K562 (cell line): ENCODE measurements around the gene GNS.

Experiments used
- CTCF ChIP-seq, 3 experiments: IDR thresholded peaks in 2 of 3; conservative IDR thresholded peaks in 1 of 3; 2 replicates each; pipeline ENCODE4 v1.5.1; 2011 to 2012; ENCODE audit warnings: low read length in 3 of 3, mild to moderate bottlenecking in 3 of 3, control low read depth in 2 of 3, improper control_type of control experiment in 1 of 3, inconsistent platforms in 1 of 3, low read depth in 1 of 3, mixed read lengths in 1 of 3, moderate library complexity in 1 of 3; ENCODE audit not compliant: insufficient read depth in 2 of 3
- DPF2 ChIP-seq: fragments of 450-650 bp; IDR thresholded peaks from 2 replicates; pipeline ENCODE4 v1.6.1; 2016
- FOXK1 ChIP-seq: sonication (generic); formaldehyde crosslinking; IDR thresholded peaks from 2 replicates; pipeline ENCODE4 v1.8.0; 2022; ENCODE audit warnings: missing genetic modification reagents, mild to moderate bottlenecking, borderline replicate concordance
- GTF2E2 ChIP-seq: fragments of 200-800 bp; sonication (Bioruptor generic); IDR thresholded peaks from 2 replicates; pipeline ENCODE4 v1.6.1; 2016; ENCODE audit warnings: missing genetic modification characterization, missing compliant biosample characterization
- HCFC1 ChIP-seq: IDR thresholded peaks from 2 replicates; pipeline ENCODE4 v1.6.1; 2012; ENCODE audit warnings: low read depth, low read length, improper control_type of control experiment
- MXI1 ChIP-seq: IDR thresholded peaks from 2 replicates; pipeline ENCODE4 v1.6.1; 2011; ENCODE audit warnings: low read depth, mild to moderate bottlenecking, improper control_type of control experiment, low read length
- RCOR1 ChIP-seq, 2 experiments: IDR thresholded peaks; 2 replicates each; pipeline ENCODE4 v1.6.1; 2012; ENCODE audit warnings: low read depth in 2 of 2, low read length in 2 of 2, borderline replicate concordance in 1 of 2, improper control_type of control experiment in 1 of 2
- SIX5 ChIP-seq, 2 experiments: IDR thresholded peaks; 2 replicates each; pipeline ENCODE4 v1.6.1; 2011; ENCODE audit warnings: low read length in 2 of 2, borderline replicate concordance in 1 of 2, low read depth in 1 of 2, mild to moderate bottlenecking in 1 of 2, moderate library complexity in 1 of 2; ENCODE audit not compliant: insufficient read depth in 1 of 2
- TCF7L2 ChIP-seq: fragments of 150-350 bp; IDR thresholded peaks from 2 replicates; pipeline ENCODE4 v1.6.1; 2016; ENCODE audit warnings: low read depth, mild to moderate bottlenecking, low read length, moderate library complexity
- U2AF1 ChIP-seq: fragments of 200-400 bp; formaldehyde crosslinking; optimal IDR thresholded peaks from 2 replicates; pipeline ENCODE3; 2017; ENCODE audit warnings: mild to moderate bottlenecking, low read depth, low read length, moderate library complexity
- YBX1 ChIP-seq: fragments of 450-650 bp; IDR thresholded peaks from 2 replicates; pipeline ENCODE4 v1.7.1; 2016; ENCODE audit warnings: mild to moderate bottlenecking
- ZNF263 ChIP-seq: sonication (generic); formaldehyde crosslinking; IDR thresholded peaks from 2 replicates; pipeline ENCODE4 v1.8.0; 2022; ENCODE audit warnings: mild to moderate bottlenecking, missing genetic modification reagents, borderline replicate concordance
- ZNF274 ChIP-seq: IDR thresholded peaks from 2 replicates; pipeline ENCODE4 v1.6.1; 2011; ENCODE audit warnings: low read depth, mild to moderate bottlenecking, low read length, moderate library complexity, borderline replicate concordance

GRCh38 chr12:64673490-64674169, 85.6 kb downstream of the GNS start:
- no peak for TF ChIP-seq GTF2E2 (tag)
- no peak for TF ChIP-seq SIX5 (IDR thresholded peaks at IDR 0.05; ENCODE audit: borderline replicate concordance in 1 of 2, insufficient read depth in 1 of 2, low read depth in 1 of 2, low read length in 2 of 2)
- no peak for TF ChIP-seq U2AF1
- no peak for TF ChIP-seq YBX1
- TF ChIP-seq FOXK1 (CRISPR knock-in tag) = no peak
- no peak for TF ChIP-seq CTCF (IDR thresholded peaks at IDR 0.05 in 2 of 3, conservative IDR thresholded peaks at IDR 0.05 in 1 of 3; ENCODE audit: insufficient read depth in 2 of 3, low read depth in 1 of 3, low read length in 3 of 3)
- no peak for TF ChIP-seq HCFC1
- TF ChIP-seq ZNF263 = no peak
- TF ChIP-seq DPF2 = no peak
- no peak for TF ChIP-seq ZNF274
- TF ChIP-seq RCOR1 (IDR thresholded peaks at IDR 0.05; ENCODE audit: borderline replicate concordance in 1 of 2, low read depth in 2 of 2, low read length in 2 of 2) = no peak
- no peak for TF ChIP-seq TCF7L2
- no peak for TF ChIP-seq MXI1
